Cardiac muscle cell (in vitro differentiated cells and primary cell): ENCODE data around the gene INTS7. TPM values are rescaled to one million over a fixed set of nuclear protein-coding genes. Genes with fewer than 3 reads are reported as not detected.

Experiments used
- DNase-seq, 2 donors: peaks; one replicate each; pipeline versions ENCODE4 v3.0.0 to v3.0.0-alpha.2; 2010 to 2017; ENCODE audit warnings: low read depth in 1 of 2, low spot score in 1 of 2
- H3K27ac ChIP-seq: fragments of 200-600 bp; sonication (generic); 2 replicates; pipeline ENCODE4 v1.5.1; 2016
- H3K27me3 ChIP-seq: fragments of 200-600 bp; sonication (generic); 2 replicates; pipeline ENCODE4 v1.6.0; 2016; ENCODE audit warnings: control low read depth
- H3K36me3 ChIP-seq: fragments of 200-600 bp; sonication (generic); 2 replicates; pipeline ENCODE4 v1.5.1; 2016; ENCODE audit warnings: control low read depth
- H3K4me1 ChIP-seq: fragments of 200-600 bp; sonication (generic); 2 replicates; pipeline ENCODE4 v1.8.1; 2017; ENCODE audit warnings: low read depth, mild to moderate bottlenecking, mixed run types
- H3K4me3 ChIP-seq: fragments of 200-600 bp; sonication (generic); 2 replicates; pipeline ENCODE4 v1.5.1; 2016; ENCODE audit warnings: mild to moderate bottlenecking
- H3K9me3 ChIP-seq: fragments of 200-600 bp; sonication (generic); 2 replicates; pipeline ENCODE4 v1.5.1; 2017; ENCODE audit warnings: low read depth, mild to moderate bottlenecking, control low read depth
- polyA plus RNA-seq: library from polyadenylated mRNA; unstranded; fragments of >200 nt; fragmentation: Nextera tagmentation; extraction: Ambion mirVana; gene quantifications from 2 replicates; pipeline ENCODE4 v1.2.1, GENCODE V29; 2016
- total RNA-seq: library from RNA; depleted of rRNA; stranded (reverse); fragments of >200 nt; gene quantifications from 2 replicates; pipeline ENCODE4 v1.2.3, GENCODE V29; 2016
- TF ChIP-seq, protein P1 (sequence below): IDR thresholded peaks from 2 replicates; pipeline ENCODE4 v1.5.1; 2012; ENCODE audit warnings: low read depth, mild to moderate bottlenecking, low read length

INTS7 gene
- total and polyA plus RNA-seq, 2 experiments from 2014 or later = 5.6 to 11.3 TPM

DNA sequence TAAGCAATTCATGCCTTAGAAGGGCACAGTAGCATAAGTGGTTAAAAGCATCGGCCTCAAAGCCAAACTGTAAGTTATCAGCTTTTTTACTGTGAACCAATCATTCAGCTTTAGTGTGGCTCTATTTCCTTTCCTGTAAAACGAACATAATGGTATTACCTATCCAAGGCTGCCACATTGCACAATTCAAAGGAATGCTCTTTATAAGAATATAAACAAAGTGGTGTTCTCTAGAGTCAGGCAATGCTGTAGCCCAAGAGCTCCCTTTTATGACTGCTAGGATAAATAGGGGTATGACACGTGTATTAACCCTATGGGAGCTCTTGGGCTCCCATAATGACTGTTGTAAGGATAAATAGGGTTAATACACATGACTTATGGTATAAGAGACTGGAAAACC lies 25.4 kb downstream of the INTS7 start:
- peaks cover 15% of the 10 kb centered on the region for H3K36me3 ChIP-seq
- TF ChIP-seq, protein P1, sequence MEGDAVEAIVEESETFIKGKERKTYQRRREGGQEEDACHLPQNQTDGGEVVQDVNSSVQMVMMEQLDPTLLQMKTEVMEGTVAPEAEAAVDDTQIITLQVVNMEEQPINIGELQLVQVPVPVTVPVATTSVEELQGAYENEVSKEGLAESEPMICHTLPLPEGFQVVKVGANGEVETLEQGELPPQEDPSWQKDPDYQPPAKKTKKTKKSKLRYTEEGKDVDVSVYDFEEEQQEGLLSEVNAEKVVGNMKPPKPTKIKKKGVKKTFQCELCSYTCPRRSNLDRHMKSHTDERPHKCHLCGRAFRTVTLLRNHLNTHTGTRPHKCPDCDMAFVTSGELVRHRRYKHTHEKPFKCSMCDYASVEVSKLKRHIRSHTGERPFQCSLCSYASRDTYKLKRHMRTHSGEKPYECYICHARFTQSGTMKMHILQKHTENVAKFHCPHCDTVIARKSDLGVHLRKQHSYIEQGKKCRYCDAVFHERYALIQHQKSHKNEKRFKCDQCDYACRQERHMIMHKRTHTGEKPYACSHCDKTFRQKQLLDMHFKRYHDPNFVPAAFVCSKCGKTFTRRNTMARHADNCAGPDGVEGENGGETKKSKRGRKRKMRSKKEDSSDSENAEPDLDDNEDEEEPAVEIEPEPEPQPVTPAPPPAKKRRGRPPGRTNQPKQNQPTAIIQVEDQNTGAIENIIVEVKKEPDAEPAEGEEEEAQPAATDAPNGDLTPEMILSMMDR = no peak

GRCh38 chr1:212009561-212009960 lies 25.8 kb downstream of the INTS7 start:
- no peak overlapping the region for H3K27ac ChIP-seq
- TF ChIP-seq, protein P1 = no peak
- peaks cover 15% of the 10 kb centered on the region for H3K36me3 ChIP-seq
- H3K4me3 ChIP-seq = no peak overlapping the region
- no peaks in the 10 kb centered on the region for H3K27me3 ChIP-seq
- no peak for DNase-seq
- no peaks in the 10 kb centered on the region for H3K9me3 ChIP-seq
- H3K4me1 ChIP-seq = no peaks in the 10 kb centered on the region

More for the DNA sequence above, 25.4 kb downstream of the INTS7 start:
- Histone ChIP-seq H3K9me3 (no peaks in the 10 kb centered on the region), H3K4me1 (no peaks in the 10 kb centered on the region), H3K4me3 (no peak overlapping the region), H3K27me3 (no peaks in the 10 kb centered on the region), H3K27ac (no peak overlapping the region)
- no peak for DNase-seq

GRCh38 chr1:212007886-212008285 lies 27.5 kb downstream of the INTS7 start:
- TF ChIP-seq, protein P1 = no peak
- no peaks in the 10 kb centered on the region for H3K9me3 ChIP-seq
- H3K4me1 ChIP-seq = no peaks in the 10 kb centered on the region
- H3K4me3 ChIP-seq = no peak overlapping the region
- no peak overlapping the region for H3K27ac ChIP-seq
- DNase-seq = no peak
- H3K36me3 ChIP-seq = peaks cover 15% of the 10 kb centered on the region
- H3K27me3 ChIP-seq = no peaks in the 10 kb centered on the region

GRCh38 chr1:212007178-212007577 lies 28.2 kb downstream of the INTS7 start:
- Histone ChIP-seq H3K27me3 (no peaks in the 10 kb centered on the region), H3K4me1 (peaks cover 4% of the 10 kb centered on the region), H3K27ac (no peak overlapping the region), H3K36me3 (peaks cover 15% of the 10 kb centered on the region), H3K4me3 (no peak overlapping the region), H3K9me3 (no peaks in the 10 kb centered on the region)
- TF ChIP-seq, protein P1 = no peak
- no peak for DNase-seq

- TF ChIP-seq, protein P1 = no peak
- peaks cover 15% of the 10 kb centered on the region for H3K36me3 ChIP-seq
These were observed 30.3 kb downstream of the INTS7 start for GRCh38 chr1:212004895-212005608.

More at GRCh38 chr1:212004895-212005608, 30.3 kb downstream of the INTS7 start:
- Histone ChIP-seq H3K4me3 (no peak overlapping the region), H3K4me1 (peaks cover 5% of the 10 kb centered on the region), H3K27me3 (no peaks in the 10 kb centered on the region), H3K9me3 (no peaks in the 10 kb centered on the region), H3K27ac (no peak overlapping the region)
- DNase-seq = no peak
